ENCODE measurements around the gene COL4A1.

Gene COL4A1

DNA sequence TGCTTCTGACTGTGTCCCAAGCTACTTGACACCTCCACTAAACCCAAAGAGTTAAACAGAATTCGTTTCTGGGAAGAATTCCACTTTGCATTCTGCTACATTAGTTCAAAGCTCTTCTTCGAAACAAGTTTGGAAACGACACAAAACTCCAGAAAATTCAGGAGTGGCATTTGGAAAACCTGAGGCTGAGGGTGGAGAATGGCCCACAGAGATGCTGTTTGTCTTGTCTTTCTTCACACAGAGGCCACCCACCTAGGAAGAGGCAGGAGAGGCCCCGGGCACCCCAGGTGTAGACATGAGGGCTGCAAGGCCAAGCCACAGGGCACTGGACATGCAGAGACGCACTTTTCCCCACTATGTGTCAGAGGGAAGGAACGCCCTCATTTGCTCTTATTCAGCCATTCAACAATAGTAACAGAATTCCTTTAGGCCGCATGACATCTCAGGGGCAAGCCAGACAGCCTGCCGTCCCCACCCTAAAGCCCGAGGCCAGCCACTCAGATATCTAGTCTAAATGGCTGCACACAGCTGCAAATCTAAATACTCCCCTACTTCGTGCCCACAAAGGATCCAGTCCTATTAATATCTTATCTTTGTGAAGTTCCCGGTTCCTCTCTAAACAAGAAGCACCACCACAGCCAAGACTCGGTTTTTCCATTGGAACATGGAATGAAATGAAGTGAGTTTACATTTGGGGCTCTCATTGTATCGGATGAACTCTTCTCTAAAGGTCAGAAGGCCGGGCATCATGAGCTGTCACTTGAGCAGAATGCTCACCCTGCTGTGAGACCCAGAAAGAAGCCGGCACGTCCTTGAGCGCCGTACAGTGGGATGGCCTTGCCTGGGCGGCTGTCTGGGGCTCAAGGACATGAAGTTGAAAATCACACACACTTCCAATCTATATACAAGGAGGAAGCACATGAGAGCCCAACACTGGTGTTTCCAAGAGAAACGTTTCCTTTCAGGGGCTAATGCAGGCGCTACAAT is 19.8 kb downstream of the COL4A1 start:
- no peak for DNase-seq (ENCODE audit: low read depth)
- no peak overlapping the region for H3K4me3 ChIP-seq (ENCODE audit: low read depth, low read length)
- TF ChIP-seq, protein P1, sequence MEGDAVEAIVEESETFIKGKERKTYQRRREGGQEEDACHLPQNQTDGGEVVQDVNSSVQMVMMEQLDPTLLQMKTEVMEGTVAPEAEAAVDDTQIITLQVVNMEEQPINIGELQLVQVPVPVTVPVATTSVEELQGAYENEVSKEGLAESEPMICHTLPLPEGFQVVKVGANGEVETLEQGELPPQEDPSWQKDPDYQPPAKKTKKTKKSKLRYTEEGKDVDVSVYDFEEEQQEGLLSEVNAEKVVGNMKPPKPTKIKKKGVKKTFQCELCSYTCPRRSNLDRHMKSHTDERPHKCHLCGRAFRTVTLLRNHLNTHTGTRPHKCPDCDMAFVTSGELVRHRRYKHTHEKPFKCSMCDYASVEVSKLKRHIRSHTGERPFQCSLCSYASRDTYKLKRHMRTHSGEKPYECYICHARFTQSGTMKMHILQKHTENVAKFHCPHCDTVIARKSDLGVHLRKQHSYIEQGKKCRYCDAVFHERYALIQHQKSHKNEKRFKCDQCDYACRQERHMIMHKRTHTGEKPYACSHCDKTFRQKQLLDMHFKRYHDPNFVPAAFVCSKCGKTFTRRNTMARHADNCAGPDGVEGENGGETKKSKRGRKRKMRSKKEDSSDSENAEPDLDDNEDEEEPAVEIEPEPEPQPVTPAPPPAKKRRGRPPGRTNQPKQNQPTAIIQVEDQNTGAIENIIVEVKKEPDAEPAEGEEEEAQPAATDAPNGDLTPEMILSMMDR (IDR thresholded peaks at IDR 0.05; ENCODE audit: insufficient read depth, low read depth, low read length, missing control alignments), result no peak

DNA sequence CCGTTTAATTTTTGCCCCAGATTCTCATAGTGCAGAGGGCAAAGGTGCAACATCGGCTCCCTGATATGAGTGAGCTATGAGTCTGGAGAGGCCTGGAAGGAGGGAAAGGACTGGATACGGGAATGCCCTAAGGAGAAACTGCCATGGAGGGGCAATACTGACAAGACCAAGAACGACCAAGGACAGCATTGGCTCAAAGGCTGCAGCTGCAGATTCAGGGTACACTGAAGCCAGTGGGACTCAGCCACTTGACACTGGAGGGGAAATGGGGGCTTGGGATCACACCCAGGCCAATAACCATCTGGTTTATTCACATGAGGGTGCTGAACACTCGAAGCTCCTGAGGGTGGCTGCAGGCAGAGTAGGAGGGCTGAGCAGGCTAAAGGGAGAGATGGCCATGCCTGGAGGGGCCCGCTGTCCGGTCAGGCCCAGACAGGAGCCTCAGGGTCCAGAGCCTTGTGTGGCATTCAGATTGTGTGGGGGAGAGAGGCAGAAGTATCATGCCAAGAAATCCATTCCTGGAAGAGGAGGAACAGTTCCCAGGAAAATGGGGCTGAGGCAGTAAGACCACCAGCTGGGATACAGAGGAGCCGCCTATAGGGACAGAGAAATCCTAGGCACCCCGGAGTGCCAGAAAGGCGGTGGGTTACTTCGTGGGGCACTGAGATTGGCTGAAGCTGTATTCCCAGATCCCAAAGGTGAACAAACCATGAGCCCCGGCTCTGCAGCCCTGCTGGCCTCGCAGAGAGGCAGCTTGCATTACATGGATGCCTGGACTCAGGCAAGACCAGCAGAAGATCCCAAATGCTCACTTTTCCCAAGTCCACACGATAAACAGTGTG is 20.7 kb downstream of the COL4A1 start:
- DNase-seq (ENCODE audit: low read depth), result no peak
- TF ChIP-seq, protein P1 (IDR thresholded peaks at IDR 0.05; ENCODE audit: insufficient read depth, low read depth, low read length, missing control alignments), result no peak
- no peak overlapping the region for H3K4me3 ChIP-seq (ENCODE audit: low read depth, low read length)

GRCh38 chr13:110284779-110285484 is 22.0 kb downstream of the COL4A1 start:
- H3K4me3 ChIP-seq (ENCODE audit: low read depth, low read length), result no peak overlapping the region
- TF ChIP-seq, protein P1 (IDR thresholded peaks at IDR 0.05; ENCODE audit: insufficient read depth, low read depth, low read length, missing control alignments), result no peak
- DNase-seq (ENCODE audit: low read depth), result no peak

- DNase-seq (ENCODE audit: low read depth), result no peak
- no peak overlapping the region for H3K4me3 ChIP-seq (ENCODE audit: low read depth, low read length)
- TF ChIP-seq, protein P1 (IDR thresholded peaks at IDR 0.05; ENCODE audit: insufficient read depth, low read depth, low read length, missing control alignments), result no peak
These were observed 23.0 kb downstream of the COL4A1 start for GRCh38 chr13:110283736-110284517.

GRCh38 chr13:110282316-110282841 is 24.6 kb downstream of the COL4A1 start:
- H3K4me3 ChIP-seq (ENCODE audit: low read depth, low read length), result no peak overlapping the region
- TF ChIP-seq, protein P1 (IDR thresholded peaks at IDR 0.05; ENCODE audit: insufficient read depth, low read depth, low read length, missing control alignments), result no peak
- no peak for DNase-seq (ENCODE audit: low read depth)
